Type B pancreatic cell (in vitro differentiated cells): ENCODE results near the gene CDCA3. TPM values are rescaled to one million over a fixed set of nuclear protein-coding genes. Genes with fewer than 3 reads are reported as not detected.
"Not testable (repeated sequence)": the region's sequence is repeated elsewhere in the genome, so short reads cannot be mapped to it uniquely, and the experiment has no call there.

Source experiments
- DNase-seq: peaks from one replicate; pipeline ENCODE4 v3.0.0; 2021; ENCODE audit warnings: mixed read lengths; ENCODE audit not compliant: unreplicated experiment; ENCODE audit errors: extremely low spot score
- H3K27ac Mint-ChIP-seq: 2 replicates; pipeline ENCODE4 v1.8.0; 2021; ENCODE audit warnings: mild to moderate bottlenecking, mixed read lengths
- H3K27me3 Mint-ChIP-seq: 2 replicates; pipeline ENCODE4 v1.8.0; 2021; ENCODE audit warnings: mixed read lengths
- H3K36me3 Mint-ChIP-seq: 2 replicates; pipeline ENCODE4 v1.8.0; 2021; ENCODE audit warnings: mixed read lengths
- H3K4me1 Mint-ChIP-seq: one replicate; pipeline ENCODE4 v1.8.0; 2021; ENCODE audit warnings: mixed read lengths; ENCODE audit not compliant: unreplicated experiment
- H3K4me3 Mint-ChIP-seq: 2 replicates; pipeline ENCODE4 v1.8.0; 2021; ENCODE audit warnings: mild to moderate bottlenecking, mixed read lengths
- H3K9me3 Mint-ChIP-seq: 2 replicates; pipeline ENCODE4 v1.8.0; 2021; ENCODE audit warnings: mixed read lengths
- total RNA-seq: library from RNA; stranded (reverse); gene quantifications from 2 replicates; pipeline ENCODE4 v1.2.1, GENCODE V29; 2021; ENCODE audit warnings: low replicate concordance
- TF ChIP-seq, protein P1 (sequence below): fragments of 200-600 bp; sonication (generic); conservative IDR thresholded peaks from 2 replicates; pipeline ENCODE4 v1.5.0; 2021; ENCODE audit warnings: antibody characterized with exemption, mild to moderate bottlenecking

CDCA3 gene
- total RNA-seq, 1 donor from 2014 or later: 33.5 TPM

DNA sequence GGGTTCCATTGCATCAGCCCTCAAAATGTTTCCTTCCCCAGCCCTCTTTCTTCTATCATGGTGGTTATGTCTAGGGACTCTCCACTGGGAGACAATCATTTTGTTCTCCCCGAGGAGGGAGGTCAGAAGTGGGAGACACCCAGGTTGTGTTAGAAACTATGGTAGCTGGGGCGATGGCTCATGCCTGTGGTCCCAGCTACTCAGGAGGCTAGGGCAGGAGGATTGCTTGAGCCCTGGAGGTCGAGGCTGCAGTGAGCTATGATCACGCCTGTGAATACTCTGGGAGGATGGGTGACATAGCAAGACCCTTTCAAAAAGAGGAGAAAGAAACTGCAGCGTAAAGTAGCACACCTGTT lies 40.5 kb upstream of the CDCA3 start:
- no peaks in the 10 kb centered on the region for H3K36me3 Mint-ChIP-seq
- H3K4me1 Mint-ChIP-seq: peaks cover 8% of the 10 kb centered on the region
- peak overlapping the region; percentile 85 for H3K4me3 Mint-ChIP-seq
- TF ChIP-seq, protein P1, sequence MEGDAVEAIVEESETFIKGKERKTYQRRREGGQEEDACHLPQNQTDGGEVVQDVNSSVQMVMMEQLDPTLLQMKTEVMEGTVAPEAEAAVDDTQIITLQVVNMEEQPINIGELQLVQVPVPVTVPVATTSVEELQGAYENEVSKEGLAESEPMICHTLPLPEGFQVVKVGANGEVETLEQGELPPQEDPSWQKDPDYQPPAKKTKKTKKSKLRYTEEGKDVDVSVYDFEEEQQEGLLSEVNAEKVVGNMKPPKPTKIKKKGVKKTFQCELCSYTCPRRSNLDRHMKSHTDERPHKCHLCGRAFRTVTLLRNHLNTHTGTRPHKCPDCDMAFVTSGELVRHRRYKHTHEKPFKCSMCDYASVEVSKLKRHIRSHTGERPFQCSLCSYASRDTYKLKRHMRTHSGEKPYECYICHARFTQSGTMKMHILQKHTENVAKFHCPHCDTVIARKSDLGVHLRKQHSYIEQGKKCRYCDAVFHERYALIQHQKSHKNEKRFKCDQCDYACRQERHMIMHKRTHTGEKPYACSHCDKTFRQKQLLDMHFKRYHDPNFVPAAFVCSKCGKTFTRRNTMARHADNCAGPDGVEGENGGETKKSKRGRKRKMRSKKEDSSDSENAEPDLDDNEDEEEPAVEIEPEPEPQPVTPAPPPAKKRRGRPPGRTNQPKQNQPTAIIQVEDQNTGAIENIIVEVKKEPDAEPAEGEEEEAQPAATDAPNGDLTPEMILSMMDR: no peak
- no peaks in the 10 kb centered on the region for H3K27me3 Mint-ChIP-seq
- H3K27ac Mint-ChIP-seq: peak overlapping the region; percentile 96
- no peak for DNase-seq
- no peaks in the 10 kb centered on the region for H3K9me3 Mint-ChIP-seq

DNA sequence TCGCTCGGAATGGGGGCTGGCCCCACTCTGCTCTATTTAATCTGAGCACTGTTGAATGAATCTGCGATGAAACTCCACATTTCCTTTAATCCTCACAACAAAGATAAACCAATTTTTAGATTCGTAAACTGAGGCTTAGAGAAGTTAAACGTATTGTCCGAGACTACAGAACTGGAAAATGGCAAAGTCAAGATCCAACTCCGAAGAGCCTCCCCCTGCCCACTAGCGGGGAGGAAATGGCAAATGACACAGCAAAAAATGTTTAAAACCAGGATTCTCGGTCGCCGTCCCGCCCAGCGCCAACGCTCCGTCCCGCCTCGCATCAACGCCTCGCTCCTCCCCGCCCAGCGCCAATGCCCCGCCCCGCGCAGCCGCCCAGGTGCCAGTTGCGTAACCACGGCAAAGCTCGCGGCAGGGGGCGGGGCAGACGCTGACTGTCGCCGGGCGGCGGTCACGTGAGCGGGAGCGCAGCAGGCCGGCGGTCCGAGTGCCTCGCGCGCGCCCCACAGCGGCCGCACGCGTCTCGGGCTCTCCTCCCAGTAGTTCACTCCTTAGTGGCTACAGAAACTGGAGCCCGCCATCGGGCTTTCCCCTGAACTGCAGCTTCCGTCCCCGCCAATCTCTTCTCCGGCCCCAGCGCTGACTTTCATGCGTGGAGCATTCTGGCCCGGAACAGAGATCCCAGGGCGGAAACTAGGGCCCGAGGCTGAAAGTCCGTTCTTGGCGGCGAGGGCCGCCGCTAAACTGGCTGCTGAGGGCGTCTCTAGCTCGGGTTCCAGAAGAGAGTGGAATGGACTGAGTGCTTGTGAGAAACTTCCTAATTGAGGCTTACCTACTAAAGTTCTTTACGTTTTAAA lies 39.9 kb upstream of the CDCA3 start:
- Mint-ChIP-seq H3K9me3 (no peaks in the 10 kb centered on the region), H3K36me3 (no peaks in the 10 kb centered on the region), H3K27me3 (no peaks in the 10 kb centered on the region), H3K27ac (peak overlapping the region; percentile 96), H3K4me1 (peaks cover 8% of the 10 kb centered on the region), H3K4me3 (peak overlapping the region; percentile 85)
- peak; percentile 100 for DNase-seq
- TF ChIP-seq, protein P1: peak; percentile 94

DNA sequence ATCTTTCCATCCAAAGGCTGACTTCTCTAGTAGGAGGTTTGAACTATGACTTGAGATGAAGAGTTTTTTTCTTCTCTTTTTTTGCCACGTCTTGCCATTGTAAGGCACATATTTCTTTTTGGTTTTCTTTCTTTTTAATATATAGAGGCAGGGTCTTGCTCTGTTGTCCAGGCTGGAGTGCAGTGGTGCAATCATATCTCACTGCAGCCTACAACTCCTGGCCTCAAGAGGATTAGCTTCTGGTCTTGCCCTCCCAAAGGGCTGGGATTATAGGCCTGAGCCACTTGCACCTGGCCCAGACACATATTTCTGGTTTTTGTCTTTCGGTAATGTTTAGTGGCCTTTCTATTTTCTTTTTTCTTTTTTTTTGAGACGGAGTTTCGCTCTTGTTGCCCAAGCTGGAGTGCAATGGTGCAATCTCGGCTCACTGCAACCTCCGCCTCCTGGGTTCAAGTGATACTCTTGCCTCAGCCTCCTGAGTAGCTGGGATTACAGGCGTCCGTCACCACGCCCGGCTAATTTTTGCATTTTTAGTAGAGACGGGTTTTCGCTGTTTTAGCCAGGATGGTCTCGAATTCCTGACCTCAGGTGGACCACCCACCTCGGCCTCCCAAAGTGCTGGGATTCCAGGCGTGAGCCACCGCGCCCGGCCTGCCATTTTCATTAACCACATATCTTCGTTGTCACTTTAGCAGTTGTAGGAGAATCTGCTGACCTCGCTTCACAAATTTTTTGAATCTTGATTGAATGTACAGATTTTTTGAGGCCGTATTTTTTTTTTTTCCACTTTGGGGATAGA lies 38.9 kb upstream of the CDCA3 start:
- H3K36me3 Mint-ChIP-seq, H3K9me3 Mint-ChIP-seq, H3K27me3 Mint-ChIP-seq, DNase-seq, H3K4me1 Mint-ChIP-seq: not testable (repeated sequence)
- Mint-ChIP-seq H3K27ac (peak overlapping the region; percentile 96), H3K4me3 (peak overlapping the region; percentile 85)

DNA sequence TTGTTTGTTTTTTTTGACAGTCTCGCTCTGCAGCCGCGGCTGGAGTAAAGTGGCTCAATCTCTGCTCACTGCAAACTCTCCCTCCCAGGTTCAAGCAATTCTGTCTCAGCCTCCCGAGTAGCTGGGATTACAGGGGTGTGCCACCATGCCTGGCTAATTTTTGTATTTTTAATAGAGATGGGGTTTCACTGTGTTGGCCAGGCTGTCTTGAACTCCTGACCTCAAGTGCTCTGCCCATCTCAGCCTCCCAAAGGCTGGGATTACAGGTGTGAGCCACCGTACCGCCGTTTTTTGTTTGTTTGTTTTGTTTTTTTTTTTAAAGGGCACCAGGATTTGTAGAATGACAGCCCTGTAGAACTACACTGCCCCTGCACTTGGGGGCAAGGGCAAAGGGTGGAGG lies 37.7 kb upstream of the CDCA3 start:
- not testable (repeated sequence) for H3K4me1 Mint-ChIP-seq, H3K9me3 Mint-ChIP-seq, H3K4me3 Mint-ChIP-seq, H3K27me3 Mint-ChIP-seq, H3K36me3 Mint-ChIP-seq, DNase-seq
- H3K27ac Mint-ChIP-seq: peak overlapping the region; percentile 71

DNA sequence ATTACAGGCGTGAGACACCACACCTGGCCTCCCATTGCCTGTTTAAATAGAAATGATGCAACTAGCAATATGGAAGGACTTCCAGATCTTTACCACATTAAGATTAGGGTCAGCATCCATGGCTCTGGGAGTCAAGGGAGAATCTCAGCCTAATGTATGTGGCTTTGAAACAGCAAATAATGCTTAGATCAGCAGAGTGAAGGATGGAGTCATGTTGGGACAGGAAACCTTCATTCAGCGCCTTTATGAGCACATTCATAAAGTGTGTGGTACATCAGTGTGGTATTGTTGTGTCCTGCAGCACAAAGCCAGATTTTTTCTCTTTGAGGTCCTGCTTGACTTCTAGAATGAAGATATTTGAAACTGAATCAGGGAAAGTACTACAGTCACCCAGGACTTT lies 37.3 kb upstream of the CDCA3 start:
- H3K4me3 Mint-ChIP-seq: peak overlapping the region; percentile 62
- H3K36me3 Mint-ChIP-seq: peaks cover 3% of the 10 kb centered on the region
- H3K4me1 Mint-ChIP-seq: peaks cover 8% of the 10 kb centered on the region
- H3K9me3 Mint-ChIP-seq: no peaks in the 10 kb centered on the region
- no peak for DNase-seq
- TF ChIP-seq, protein P1: no peak
- peak overlapping the region; percentile 71 for H3K27ac Mint-ChIP-seq
- no peaks in the 10 kb centered on the region for H3K27me3 Mint-ChIP-seq

DNA sequence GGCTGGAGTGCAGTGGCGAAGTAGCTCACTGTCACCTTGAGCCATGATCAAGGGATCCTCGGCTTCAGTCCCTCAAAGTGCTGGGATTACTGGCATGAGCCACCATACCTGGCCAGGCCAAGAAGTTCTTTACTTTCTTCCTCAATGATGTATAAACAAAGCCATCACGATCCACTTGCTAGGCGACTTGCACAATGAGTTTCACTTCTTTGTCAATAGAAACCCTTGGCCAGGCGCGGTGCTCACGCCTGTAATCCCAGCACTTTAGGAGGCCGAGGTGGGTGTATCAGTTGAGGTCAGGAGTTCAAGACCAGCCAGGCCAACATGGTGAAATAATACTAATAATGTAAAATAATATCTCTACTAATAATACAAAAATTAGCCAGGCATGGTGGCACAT lies 36.4 kb upstream of the CDCA3 start:
- no peak overlapping the region for H3K4me3 Mint-ChIP-seq
- TF ChIP-seq, protein P1: no peak
- H3K36me3 Mint-ChIP-seq: peaks cover 3% of the 10 kb centered on the region
- H3K27me3 Mint-ChIP-seq: no peaks in the 10 kb centered on the region
- H3K4me1 Mint-ChIP-seq: peaks cover 8% of the 10 kb centered on the region
- H3K9me3 Mint-ChIP-seq: no peaks in the 10 kb centered on the region
- no peak for DNase-seq
- peak overlapping the region; percentile 82 for H3K27ac Mint-ChIP-seq

DNA sequence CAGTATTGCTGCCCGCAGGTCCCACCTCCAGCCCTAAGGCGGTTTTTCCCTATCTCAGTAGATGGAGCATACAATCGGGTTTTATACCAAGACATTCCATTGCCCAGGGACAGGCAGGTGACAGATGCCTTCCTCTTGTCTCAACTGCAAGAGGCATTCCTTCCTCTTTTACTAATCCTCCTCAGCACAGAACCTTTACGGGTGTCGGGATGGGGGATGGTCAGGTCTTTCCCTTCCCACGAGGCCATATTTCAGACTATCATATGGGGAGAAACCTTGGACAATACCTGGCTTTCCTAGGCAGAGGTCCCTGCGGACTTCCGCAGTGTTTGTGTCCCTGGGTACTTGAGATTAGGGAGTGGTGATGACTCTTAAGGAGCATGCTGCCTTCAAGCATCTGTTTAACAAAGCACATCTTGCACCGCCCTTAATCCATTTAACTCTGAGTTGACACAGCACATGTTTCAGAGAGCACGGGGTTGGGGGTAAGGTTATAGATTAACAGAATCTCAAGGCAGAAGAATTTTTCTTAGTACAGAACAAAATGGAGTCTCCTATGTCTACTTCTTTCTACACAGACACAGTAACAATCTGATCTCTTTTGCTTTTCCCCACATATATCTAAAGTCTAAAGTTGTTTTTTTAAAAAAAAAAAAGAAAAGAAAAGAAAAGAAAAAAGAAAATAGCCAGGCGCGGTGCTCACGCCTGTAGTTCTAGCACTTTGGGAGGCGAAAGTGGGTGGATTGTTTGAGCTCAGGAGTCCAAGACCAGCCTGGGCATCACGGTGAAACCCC lies 35.3 kb upstream of the CDCA3 start:
- H3K9me3 Mint-ChIP-seq, H3K27me3 Mint-ChIP-seq, H3K36me3 Mint-ChIP-seq, DNase-seq, H3K4me1 Mint-ChIP-seq: not testable (repeated sequence)
- H3K4me3 Mint-ChIP-seq: peak overlapping the region; percentile 84
- peak overlapping the region; percentile 100 for H3K27ac Mint-ChIP-seq
